Measurements from ENCODE around the gene CCDC73. TPM values are rescaled to one million over a fixed set of nuclear protein-coding genes. Genes with fewer than 3 reads are reported as not detected.

Gene CCDC73
- polyA plus RNA-seq, 1 of the 3 experiments (the other 2 are of a cell fraction) = not detected

GRCh38 chr11:32704261-32704660, 90.2 kb downstream of the CCDC73 start:
- Histone ChIP-seq H3K79me2 (ENCODE audit: insufficient read depth) (no peaks in the 10 kb centered on the region), H3K9ac (no peak overlapping the region), H3K9me3 (no peaks in the 10 kb centered on the region), H3K9me2 (no peaks in the 10 kb centered on the region), H3K4me3 (ENCODE audit: low read depth in 2 of 2, low read length in 1 of 2) (no peak overlapping the region), H3K27ac (ENCODE audit: low read depth in 2 of 2, low read length in 1 of 2) (no peak overlapping the region), H3K4me1 (ENCODE audit: control insufficient read depth in 1 of 2, insufficient read depth in 2 of 2, low read depth in 1 of 2, low read length in 1 of 2) (peaks cover 0 to 17% of the 10 kb centered on the region in 2 experiments; a peak in 2 of 4 replicates), H3K4me2 (no peak overlapping the region), H3K27me3 (ENCODE audit: insufficient read depth) (no peaks in the 10 kb centered on the region), H3K36me3 (replicated peaks in 1 of 2; ENCODE audit: control insufficient read depth in 1 of 2, insufficient read depth in 2 of 2, low read length in 1 of 2) (no peaks in the 10 kb centered on the region), H2AFZ (ENCODE audit: low read depth) (no peak overlapping the region), H4K20me1 (ENCODE audit: insufficient read depth) (no peaks in the 10 kb centered on the region), H3F3A (replicated peaks; ENCODE audit: insufficient read depth) (peaks cover 22% of the 10 kb centered on the region)
- no peak for DNase-seq
- 86% methylated on average over 2 of the region's 6 CpGs for whole genome bisulfite sequencing (ENCODE audit: low lambda C conversion rate)
- POLR2A ChIA-PET = no interaction called here
- CTCF ChIA-PET = interaction anchor here (0.9 kb wide), 1 partner anchor 10 kb away, joined by 5 read pairs; no protein-coding TSS in a partner anchor
- TF ChIP-seq EZH2phosphoT487 (IDR thresholded peaks at IDR 0.05; ENCODE audit: borderline replicate concordance, low read depth) = no peak
- no peak for TF ChIP-seq IRF3 (IDR thresholded peaks at IDR 0.05; ENCODE audit: low read depth, low read length)
- TF ChIP-seq REST (IDR thresholded peaks at IDR 0.05; ENCODE audit: low read depth, low read length) = no peak
- no peak for TF ChIP-seq POLR2AphosphoS5 (IDR thresholded peaks at IDR 0.05; ENCODE audit: low read depth, low read length)
- TF ChIP-seq RXRA (IDR thresholded peaks at IDR 0.05; ENCODE audit: borderline replicate concordance, low read depth) = no peak
- no peak for TF ChIP-seq MEF2A (IDR thresholded peaks at IDR 0.05; ENCODE audit: borderline replicate concordance, low read depth)
- no peak for TF ChIP-seq GATA2 (CRISPR knock-in tag; IDR thresholded peaks at IDR 0.05)
- no peak for TF ChIP-seq RFX5 (IDR thresholded peaks at IDR 0.05; ENCODE audit: low read length)
- no peak for TF ChIP-seq YY1 (IDR thresholded peaks at IDR 0.05; ENCODE audit: low read depth)
- TF ChIP-seq ZBTB33 (IDR thresholded peaks at IDR 0.05; ENCODE audit: borderline replicate concordance, low read depth) = no peak
- TF ChIP-seq FOXJ3 (CRISPR knock-in tag; IDR thresholded peaks at IDR 0.05) = no peak
- TF ChIP-seq TEAD4 (IDR thresholded peaks at IDR 0.05; ENCODE audit: borderline replicate concordance, insufficient read depth) = no peak
- TF ChIP-seq JUND (IDR thresholded peaks at IDR 0.05) = no peak
- TF ChIP-seq ELF1 (IDR thresholded peaks at IDR 0.05) = no peak
- TF ChIP-seq, protein P1, sequence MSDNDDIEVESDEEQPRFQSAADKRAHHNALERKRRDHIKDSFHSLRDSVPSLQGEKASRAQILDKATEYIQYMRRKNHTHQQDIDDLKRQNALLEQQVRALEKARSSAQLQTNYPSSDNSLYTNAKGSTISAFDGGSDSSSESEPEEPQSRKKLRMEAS (IDR thresholded peaks at IDR 0.05; ENCODE audit: low read depth) = no peak
- TF ChIP-seq FOXM1 (IDR thresholded peaks at IDR 0.05; ENCODE audit: low read depth) = no peak
- TF ChIP-seq SMC3 (IDR thresholded peaks at IDR 0.05; ENCODE audit: low read depth, low read length) = no peak

Measured in SK-N-SH (cell line).